Erythroblast (primary cell): ENCODE measurements around the gene OSBP.

Experiments
- GATA1 ChIP-seq: IDR thresholded peaks from 2 replicates; pipeline ENCODE4 v1.6.1; 2011; ENCODE audit warnings: low read depth, mild to moderate bottlenecking, control low read depth, low read length, moderate library complexity
- POLR2A ChIP-seq: IDR thresholded peaks from 2 replicates; pipeline ENCODE4 v1.6.1; 2011; ENCODE audit warnings: mild to moderate bottlenecking, low read length

- no peak for TF ChIP-seq POLR2A
- no peak for TF ChIP-seq GATA1
Observed at GRCh38 chr11:59625703-59626102, 10.1 kb upstream of the OSBP start.
